Mammary epithelial cell (primary cell): ENCODE data around the gene ITIH6.
"Not testable (repeated sequence)": the region's sequence is repeated elsewhere in the genome, so short reads cannot be mapped to it uniquely, and the experiment has no call there.

ENCODE experiments used
- EZH2 ChIP-seq: IDR thresholded peaks from 2 replicates; pipeline ENCODE4 v1.6.1; 2012; ENCODE audit warnings: low read length, inconsistent platforms, borderline replicate concordance
- TF ChIP-seq, protein P1 (sequence below), 2 donors: IDR thresholded peaks in 1 of 2; conservative IDR thresholded peaks in 1 of 2; 2 replicates each; pipeline ENCODE4 v1.5.1; 2011 to 2012; ENCODE audit warnings: inconsistent platforms in 2 of 2, low read length in 2 of 2, mild to moderate bottlenecking in 2 of 2, control low read depth in 1 of 2, low read depth in 1 of 2; ENCODE audit not compliant: insufficient read depth in 1 of 2; ENCODE audit errors: extremely low read depth in 1 of 2

DNA sequence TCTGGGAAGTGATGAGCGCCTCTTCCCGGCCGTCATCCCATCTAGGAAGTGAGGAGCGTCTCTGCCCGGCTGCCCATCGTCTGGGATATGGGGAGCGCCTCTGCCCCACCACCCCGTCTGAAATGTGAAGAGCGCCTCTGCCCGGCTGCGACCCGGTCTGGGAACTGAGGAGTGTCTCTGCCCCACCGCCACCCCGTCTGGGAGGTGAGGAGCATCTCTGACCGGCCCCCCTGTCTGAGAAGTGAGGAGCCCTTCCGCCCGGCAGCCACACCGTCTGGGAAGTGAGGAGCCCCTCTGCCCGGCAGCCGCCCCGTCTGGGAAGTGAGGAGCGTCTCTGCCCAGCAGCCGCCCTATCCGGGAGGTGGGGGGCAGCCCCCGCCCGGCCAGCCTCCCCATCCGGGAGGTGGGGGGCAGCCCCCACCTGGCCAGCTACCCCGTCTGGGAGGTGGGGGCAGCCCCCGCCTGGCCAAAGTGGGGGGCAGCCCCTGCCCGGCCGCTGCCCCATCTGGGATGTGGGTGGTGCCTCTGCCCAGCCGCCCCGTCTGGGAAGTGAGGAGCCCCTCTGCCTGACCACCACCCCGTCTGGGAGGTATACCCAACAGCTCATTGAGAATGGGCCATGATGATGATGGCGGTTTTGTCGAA is 61.6 kb downstream of the ITIH6 start:
- TF ChIP-seq, protein P1, sequence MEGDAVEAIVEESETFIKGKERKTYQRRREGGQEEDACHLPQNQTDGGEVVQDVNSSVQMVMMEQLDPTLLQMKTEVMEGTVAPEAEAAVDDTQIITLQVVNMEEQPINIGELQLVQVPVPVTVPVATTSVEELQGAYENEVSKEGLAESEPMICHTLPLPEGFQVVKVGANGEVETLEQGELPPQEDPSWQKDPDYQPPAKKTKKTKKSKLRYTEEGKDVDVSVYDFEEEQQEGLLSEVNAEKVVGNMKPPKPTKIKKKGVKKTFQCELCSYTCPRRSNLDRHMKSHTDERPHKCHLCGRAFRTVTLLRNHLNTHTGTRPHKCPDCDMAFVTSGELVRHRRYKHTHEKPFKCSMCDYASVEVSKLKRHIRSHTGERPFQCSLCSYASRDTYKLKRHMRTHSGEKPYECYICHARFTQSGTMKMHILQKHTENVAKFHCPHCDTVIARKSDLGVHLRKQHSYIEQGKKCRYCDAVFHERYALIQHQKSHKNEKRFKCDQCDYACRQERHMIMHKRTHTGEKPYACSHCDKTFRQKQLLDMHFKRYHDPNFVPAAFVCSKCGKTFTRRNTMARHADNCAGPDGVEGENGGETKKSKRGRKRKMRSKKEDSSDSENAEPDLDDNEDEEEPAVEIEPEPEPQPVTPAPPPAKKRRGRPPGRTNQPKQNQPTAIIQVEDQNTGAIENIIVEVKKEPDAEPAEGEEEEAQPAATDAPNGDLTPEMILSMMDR (conservative IDR thresholded peaks at IDR 0.05 in 1 of 2, IDR thresholded peaks at IDR 0.05 in 1 of 2; ENCODE audit: extremely low read depth in 1 of 2, insufficient read depth in 1 of 2, low read depth in 1 of 2, low read length in 2 of 2): not testable (repeated sequence)
- TF ChIP-seq EZH2: not testable (repeated sequence)
